Suprapubic skin (tissue), 4 donors: ENCODE data around the gene CLSTN2. TPM values are rescaled to one million over a fixed set of nuclear protein-coding genes. Genes with fewer than 3 reads are reported as not detected.

Source experiments
- DNase-seq, 2 donors: peaks; one replicate each; pipeline ENCODE4 v3.0.0-alpha.2; 2019; ENCODE audit warnings: low spot score in 2 of 2
- H3K27ac ChIP-seq: fragments of 200-600 bp; sonication (generic); one replicate; pipeline ENCODE4 v1.5.1; 2019
- H3K27me3 ChIP-seq: fragments of 200-600 bp; sonication (generic); one replicate; pipeline ENCODE4 v1.5.1; 2019
- H3K36me3 ChIP-seq: fragments of 200-600 bp; sonication (generic); one replicate; pipeline ENCODE4 v1.5.1; 2019
- H3K4me1 ChIP-seq: fragments of 200-600 bp; sonication (generic); one replicate; pipeline ENCODE4 v1.5.1; 2019
- H3K4me3 ChIP-seq: fragments of 200-600 bp; sonication (generic); one replicate; pipeline ENCODE4 v1.5.1; 2019; ENCODE audit warnings: mild to moderate bottlenecking
- H3K9me3 ChIP-seq: fragments of 200-600 bp; sonication (generic); one replicate; pipeline ENCODE4 v1.5.1; 2019
- CTCF ChIP-seq, 2 donors: fragments of 200-600 bp in 1 of 2; fragments of 450-650 bp in 1 of 2; sonication (generic) in 1 of 2; IDR thresholded peaks; one replicate each; pipeline ENCODE4 v1.5.1; 2016 to 2019; ENCODE audit warnings: antibody characterized with exemption in 2 of 2, mild to moderate bottlenecking in 1 of 2, moderate library complexity in 1 of 2
- EP300 ChIP-seq: sonication (generic); formaldehyde crosslinking; IDR thresholded peaks from one replicate; pipeline ENCODE4 v1.6.1; 2017; ENCODE audit warnings: antibody characterized with exemption
- POLR2A ChIP-seq, 2 donors: fragments of 450-650 bp; IDR thresholded peaks; one replicate each; pipeline ENCODE4 v1.6.1; 2017; ENCODE audit warnings: antibody characterized with exemption in 2 of 2, mild to moderate bottlenecking in 2 of 2, moderate library complexity in 2 of 2
- POLR2AphosphoS5 ChIP-seq, 3 donors: sonication (generic); formaldehyde crosslinking; IDR thresholded peaks; one replicate each; pipeline ENCODE4 v1.6.1; 2017; ENCODE audit warnings: antibody characterized with exemption in 3 of 3
- WGBS: methylation state at CpG from one replicate; pipeline ENCODE4 v1.1.5; 2018; 5-methylcytosine and 5-hydroxymethylcytosine counted together
- total RNA-seq, 4 donors: library from RNA; depleted of rRNA; stranded (reverse); fragments of >200 nt; gene quantifications; one replicate each; pipeline ENCODE4 v1.1.0, GENCODE V29; 2016

Gene CLSTN2
- total RNA-seq, 4 donors from 2014 or later, result 4.3 to 14.1 (median 7.4) TPM

DNA sequence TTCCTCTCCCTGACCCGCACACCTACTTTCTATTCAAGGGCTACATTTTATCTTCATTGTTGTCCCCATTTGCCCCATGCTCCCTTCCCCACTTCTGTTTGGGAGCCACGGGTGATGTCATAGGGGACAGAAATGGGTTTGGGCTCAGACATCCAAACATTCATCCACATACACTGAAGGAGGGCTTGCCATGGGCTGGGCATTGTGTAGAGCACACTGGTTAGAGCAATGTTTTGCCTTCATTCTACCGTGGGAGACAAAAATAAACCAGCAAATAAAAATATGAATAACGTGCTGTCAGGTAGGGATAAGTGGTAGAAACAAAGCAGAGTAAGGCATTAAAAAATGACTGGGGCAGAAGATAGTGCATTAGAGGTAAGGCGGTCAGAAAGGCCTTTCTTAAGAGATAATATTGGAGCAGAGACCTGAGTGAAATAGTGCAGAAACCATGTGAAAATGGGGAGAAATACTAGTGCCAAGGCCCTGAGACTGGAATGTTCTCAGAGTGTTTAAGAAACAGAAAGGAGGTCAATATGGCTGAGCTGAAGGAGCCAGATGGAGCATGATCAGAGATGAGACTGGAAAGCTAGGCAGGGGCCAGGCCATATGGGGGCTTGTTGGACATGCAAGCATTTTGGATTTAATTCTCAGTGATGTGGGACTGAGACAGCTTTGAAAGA is 40.9 kb upstream of the CLSTN2 start:
- no peak for TF ChIP-seq POLR2A (IDR thresholded peaks at IDR 0.05)

GRCh38 chr3:139894643-139894989 is 40.4 kb upstream of the CLSTN2 start:
- no peak for DNase-seq
- Histone ChIP-seq H3K9me3 (no peaks in the 10 kb centered on the region), H3K27me3 (no peaks in the 10 kb centered on the region), H3K27ac (no peak overlapping the region), H3K36me3 (no peaks in the 10 kb centered on the region), H3K4me1 (no peaks in the 10 kb centered on the region), H3K4me3 (no peak overlapping the region)
- 26% methylated on average over 1 of the region's 1 CpG for WGBS
- TF ChIP-seq CTCF (IDR thresholded peaks at IDR 0.05) (no peak), EP300 (no peak), POLR2AphosphoS5 (IDR thresholded peaks at IDR 0.05) (no peak), POLR2A (IDR thresholded peaks at IDR 0.05) (no peak)

More for the DNA sequence above, 40.9 kb upstream of the CLSTN2 start:
- Histone ChIP-seq H3K4me3 (no peak overlapping the region), H3K9me3 (no peaks in the 10 kb centered on the region), H3K36me3 (no peaks in the 10 kb centered on the region), H3K4me1 (no peaks in the 10 kb centered on the region), H3K27me3 (no peaks in the 10 kb centered on the region), H3K27ac (peak overlapping the region; percentile 46)
- no peak for DNase-seq
- 70% methylated on average over 5 of the region's 5 CpGs for WGBS

DNA sequence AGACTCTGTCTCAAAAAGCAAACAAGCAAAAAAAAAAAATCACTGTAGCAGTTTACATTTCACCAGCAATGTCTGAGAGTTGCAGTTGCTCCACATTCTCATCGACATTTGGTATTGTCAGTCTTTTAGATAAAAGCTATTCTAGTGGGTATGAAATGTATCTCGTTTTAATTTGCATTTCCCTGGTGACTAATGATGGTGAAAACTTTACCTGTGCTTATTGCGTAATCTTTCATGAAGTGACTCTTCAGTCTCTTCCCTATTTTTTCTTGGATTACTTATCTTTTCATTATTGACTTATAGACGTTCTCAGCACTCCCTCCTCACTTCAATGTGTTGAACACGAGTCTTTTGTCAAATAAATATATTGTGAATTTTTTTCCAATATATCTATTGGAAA is 37.2 kb upstream of the CLSTN2 start:
- H3K27ac ChIP-seq, result no peak overlapping the region
- H3K9me3 ChIP-seq, result no peaks in the 10 kb centered on the region
- WGBS, result 72% methylated on average over 5 of the region's 5 CpGs
- no peaks in the 10 kb centered on the region for H3K4me1 ChIP-seq
- TF ChIP-seq POLR2A (IDR thresholded peaks at IDR 0.05), result no peak
- no peak for TF ChIP-seq CTCF (IDR thresholded peaks at IDR 0.05)
- no peak for TF ChIP-seq POLR2AphosphoS5 (IDR thresholded peaks at IDR 0.05)
- no peak for TF ChIP-seq EP300
- no peak for DNase-seq
- H3K36me3 ChIP-seq, result no peaks in the 10 kb centered on the region
- no peak overlapping the region for H3K4me3 ChIP-seq
- no peaks in the 10 kb centered on the region for H3K27me3 ChIP-seq

- Histone ChIP-seq H3K9me3 (no peaks in the 10 kb centered on the region), H3K27me3 (no peaks in the 10 kb centered on the region), H3K4me3 (no peak overlapping the region), H3K27ac (no peak overlapping the region), H3K36me3 (no peaks in the 10 kb centered on the region), H3K4me1 (no peaks in the 10 kb centered on the region)
- TF ChIP-seq POLR2A (IDR thresholded peaks at IDR 0.05), result no peak
- no peak for TF ChIP-seq POLR2AphosphoS5 (IDR thresholded peaks at IDR 0.05)
- no peak for TF ChIP-seq CTCF (IDR thresholded peaks at IDR 0.05)
- no peak for TF ChIP-seq EP300
- DNase-seq, result no peak
- WGBS, result 32% methylated on average over 1 of the region's 1 CpG
These were observed 28.6 kb upstream of the CLSTN2 start for GRCh38 chr3:139906418-139906817.

GRCh38 chr3:139909811-139910210 is 25.2 kb upstream of the CLSTN2 start:
- no peaks in the 10 kb centered on the region for H3K4me1 ChIP-seq
- no peak overlapping the region for H3K27ac ChIP-seq
- H3K9me3 ChIP-seq, result no peaks in the 10 kb centered on the region
- H3K4me3 ChIP-seq, result no peak overlapping the region
- DNase-seq, result no peak
- 59% methylated on average over 3 of the region's 3 CpGs for WGBS
- H3K36me3 ChIP-seq, result no peaks in the 10 kb centered on the region
- H3K27me3 ChIP-seq, result no peaks in the 10 kb centered on the region
- no peak for TF ChIP-seq CTCF (IDR thresholded peaks at IDR 0.05)
- TF ChIP-seq EP300, result no peak
- no peak for TF ChIP-seq POLR2A (IDR thresholded peaks at IDR 0.05)
- TF ChIP-seq POLR2AphosphoS5 (IDR thresholded peaks at IDR 0.05), result no peak

GRCh38 chr3:139916271-139916670 is 18.7 kb upstream of the CLSTN2 start:
- Histone ChIP-seq H3K4me3 (no peak overlapping the region), H3K27ac (no peak overlapping the region), H3K9me3 (no peaks in the 10 kb centered on the region), H3K27me3 (no peaks in the 10 kb centered on the region), H3K4me1 (no peaks in the 10 kb centered on the region), H3K36me3 (no peaks in the 10 kb centered on the region)
- DNase-seq, result no peak
- TF ChIP-seq CTCF (IDR thresholded peaks at IDR 0.05) (no peak), EP300 (no peak), POLR2AphosphoS5 (IDR thresholded peaks at IDR 0.05) (no peak), POLR2A (IDR thresholded peaks at IDR 0.05) (no peak)
- WGBS, result 46% methylated on average over 2 of the region's 2 CpGs
